Smooth muscle cell (in vitro differentiated cells): ENCODE data around the gene CTIF. TPM values are rescaled to one million over a fixed set of nuclear protein-coding genes. Genes with fewer than 3 reads are reported as not detected.

Experiments used
- DNase-seq: peaks from one replicate; lab custom pipeline; 2025; ENCODE audit not compliant: unreplicated experiment; lab: John Stamatoyannopoulos, UW
- H2AFZ ChIP-seq: fragments of 200-600 bp; sonication (generic); 2 replicates; pipeline ENCODE4 v1.6.0; 2016; ENCODE audit warnings: antibody characterized with exemption, low read depth, mild to moderate bottlenecking
- H3F3A ChIP-seq: fragments of 200-600 bp; sonication (generic); 2 replicates; pipeline ENCODE4 v1.6.0; 2017; ENCODE audit warnings: antibody characterized with exemption, low read depth
- H3K27ac ChIP-seq: fragments of 200-600 bp; sonication (generic); 2 replicates; pipeline ENCODE4 v1.5.1; 2016; ENCODE audit warnings: low read depth, mild to moderate bottlenecking
- H3K27me3 ChIP-seq: fragments of 200-600 bp; sonication (generic); 2 replicates; pipeline ENCODE4 v1.6.1; 2016; ENCODE audit warnings: low read depth, mild to moderate bottlenecking
- H3K36me3 ChIP-seq: fragments of 200-600 bp; sonication (generic); 2 replicates; pipeline ENCODE4 v1.5.1; 2016; ENCODE audit warnings: low read depth
- H3K4me1 ChIP-seq: fragments of 200-600 bp; sonication (generic); 2 replicates; pipeline ENCODE4 v1.5.1; 2016; ENCODE audit warnings: low read depth
- H3K4me2 ChIP-seq: fragments of 200-600 bp; sonication (generic); 2 replicates; pipeline ENCODE4 v1.6.0; 2016; ENCODE audit warnings: mild to moderate bottlenecking
- H3K4me3 ChIP-seq: fragments of 200-600 bp; sonication (generic); 2 replicates; pipeline ENCODE4 v1.5.1; 2016; ENCODE audit warnings: mild to moderate bottlenecking
- H3K79me2 ChIP-seq: fragments of 200-600 bp; sonication (generic); 2 replicates; pipeline ENCODE4 v1.6.0; 2016; ENCODE audit warnings: low read depth, mild to moderate bottlenecking
- H3K9ac ChIP-seq: fragments of 200-600 bp; sonication (generic); 2 replicates; pipeline ENCODE4 v1.6.0; 2016; ENCODE audit warnings: low read depth
- H3K9me3 ChIP-seq: fragments of 200-600 bp; sonication (generic); replicated peaks from 2 replicates; pipeline ENCODE4 v1.5.1; 2016; ENCODE audit warnings: low read depth
- H4K20me1 ChIP-seq: fragments of 200-600 bp; sonication (generic); 2 replicates; pipeline ENCODE4 v1.6.0; 2016; ENCODE audit warnings: low read depth
- WGBS: methylation state at CpG from one replicate; pipeline ENCODE4 v1.1.7; 2016; ENCODE audit warnings: low lambda C conversion rate; 5-methylcytosine and 5-hydroxymethylcytosine counted together
- polyA plus RNA-seq: library from polyadenylated mRNA; unstranded; fragments of >200 nt; fragmentation: Nextera tagmentation; extraction: Ambion mirVana; gene quantifications from 2 replicates; pipeline ENCODE4 v1.2.1, GENCODE V29; 2016
- total RNA-seq: library from RNA; depleted of rRNA; stranded (reverse); fragments of >200 nt; gene quantifications from 2 replicates; pipeline ENCODE4 v1.2.3, GENCODE V29; 2014
- TF ChIP-seq, protein P1 (sequence below): fragments of 200-600 bp; sonication (generic); IDR thresholded peaks from 2 replicates; pipeline ENCODE4 v1.5.1; 2017; ENCODE audit warnings: borderline replicate concordance, mild to moderate bottlenecking, antibody characterized with exemption; ENCODE audit not compliant: insufficient read depth, poor library complexity, severe bottlenecking

Gene CTIF
- total and polyA plus RNA-seq, 2 experiments from 2014 or later, result 22.2 to 25.3 TPM

DNA sequence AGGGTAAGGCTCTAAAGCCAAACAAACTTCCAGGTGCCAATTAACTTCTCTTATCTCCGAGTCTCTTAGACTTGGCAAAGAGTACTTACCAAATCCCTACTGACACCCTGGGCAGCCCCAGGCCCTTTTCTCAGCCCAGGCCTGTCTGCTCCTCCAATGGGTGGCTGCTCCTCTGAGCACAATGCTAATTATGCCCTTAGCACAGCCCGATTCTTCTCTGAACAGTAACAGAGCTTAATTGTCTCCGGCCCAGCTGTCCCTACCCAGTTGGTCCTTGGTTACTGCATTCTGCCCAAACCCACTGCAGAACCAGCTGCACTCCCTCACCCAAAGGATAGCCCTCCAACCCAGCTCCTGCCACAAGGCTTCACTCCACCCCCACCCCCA, 301.7 kb downstream of the CTIF start:
- WGBS, result 53% methylated on average over 3 of the region's 3 CpGs
- Histone ChIP-seq H4K20me1 (no peaks in the 10 kb centered on the region), H3K27me3 (no peaks in the 10 kb centered on the region), H3K9me3 (no peaks in the 10 kb centered on the region), H3K4me1 (peaks cover 32% of the 10 kb centered on the region), H3K27ac (peak overlapping the region; percentile 97), H3K36me3 (no peaks in the 10 kb centered on the region), H2AFZ (no peak overlapping the region), H3K4me2 (peak overlapping the region; percentile 69), H3K4me3 (no peak overlapping the region), H3K79me2 (peaks cover 3% of the 10 kb centered on the region), H3K9ac (no peak overlapping the region), H3F3A (peaks cover 31% of the 10 kb centered on the region)
- TF ChIP-seq, protein P1, sequence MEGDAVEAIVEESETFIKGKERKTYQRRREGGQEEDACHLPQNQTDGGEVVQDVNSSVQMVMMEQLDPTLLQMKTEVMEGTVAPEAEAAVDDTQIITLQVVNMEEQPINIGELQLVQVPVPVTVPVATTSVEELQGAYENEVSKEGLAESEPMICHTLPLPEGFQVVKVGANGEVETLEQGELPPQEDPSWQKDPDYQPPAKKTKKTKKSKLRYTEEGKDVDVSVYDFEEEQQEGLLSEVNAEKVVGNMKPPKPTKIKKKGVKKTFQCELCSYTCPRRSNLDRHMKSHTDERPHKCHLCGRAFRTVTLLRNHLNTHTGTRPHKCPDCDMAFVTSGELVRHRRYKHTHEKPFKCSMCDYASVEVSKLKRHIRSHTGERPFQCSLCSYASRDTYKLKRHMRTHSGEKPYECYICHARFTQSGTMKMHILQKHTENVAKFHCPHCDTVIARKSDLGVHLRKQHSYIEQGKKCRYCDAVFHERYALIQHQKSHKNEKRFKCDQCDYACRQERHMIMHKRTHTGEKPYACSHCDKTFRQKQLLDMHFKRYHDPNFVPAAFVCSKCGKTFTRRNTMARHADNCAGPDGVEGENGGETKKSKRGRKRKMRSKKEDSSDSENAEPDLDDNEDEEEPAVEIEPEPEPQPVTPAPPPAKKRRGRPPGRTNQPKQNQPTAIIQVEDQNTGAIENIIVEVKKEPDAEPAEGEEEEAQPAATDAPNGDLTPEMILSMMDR, result no peak
- DNase-seq, result no peak

DNA sequence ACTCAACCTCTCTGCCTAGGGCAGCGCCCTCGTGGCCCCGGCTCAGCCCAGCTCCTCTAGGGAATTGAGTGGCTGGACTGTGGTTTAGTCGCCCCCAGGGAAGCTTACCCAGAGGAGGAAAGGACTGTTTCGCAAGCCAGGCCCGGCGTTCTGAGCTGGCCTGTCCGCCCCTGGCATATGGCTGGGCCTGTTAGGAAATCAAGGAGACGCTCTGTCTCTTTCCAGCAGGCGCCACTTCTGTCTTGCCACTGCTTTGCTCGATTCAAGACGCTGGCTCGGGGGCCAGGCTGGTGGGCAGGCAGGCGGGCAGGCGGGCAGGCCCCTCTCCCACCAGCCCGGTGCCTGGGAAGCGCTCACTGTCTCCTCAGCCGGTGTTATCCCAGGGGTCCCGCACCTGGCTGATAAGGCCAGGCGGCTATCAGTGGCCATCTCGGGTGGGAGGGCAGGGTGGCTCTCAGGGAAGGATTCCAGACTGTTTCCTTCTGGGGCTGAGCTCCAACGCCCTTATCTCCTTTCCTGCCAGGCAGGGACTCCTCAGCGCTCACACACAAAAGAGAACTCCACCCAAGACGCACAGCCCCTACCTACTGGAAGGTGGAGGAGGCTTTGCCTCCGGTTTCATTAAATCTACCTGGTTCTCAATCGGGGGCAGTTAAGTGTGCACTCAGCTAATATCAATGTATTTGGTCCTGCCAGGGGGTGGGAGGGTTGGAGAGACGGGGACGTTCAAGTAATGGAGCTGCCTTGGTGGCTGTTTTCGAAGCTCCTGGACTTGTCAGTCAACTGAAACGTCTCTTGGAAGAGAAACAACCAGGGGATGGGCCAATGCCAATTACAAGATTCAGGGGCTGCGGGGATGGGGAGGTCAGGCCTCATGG, 302.8 kb downstream of the CTIF start:
- Histone ChIP-seq H3K9ac (peak overlapping the region; percentile 68), H3K4me1 (peaks cover 32% of the 10 kb centered on the region), H3K36me3 (no peaks in the 10 kb centered on the region), H3K79me2 (no peaks in the 10 kb centered on the region), H3F3A (peaks cover 34% of the 10 kb centered on the region), H3K4me2 (peak overlapping the region; percentile 69), H3K4me3 (no peak overlapping the region), H3K27me3 (no peaks in the 10 kb centered on the region), H3K27ac (peak overlapping the region; percentile 97), H3K9me3 (no peaks in the 10 kb centered on the region), H4K20me1 (no peaks in the 10 kb centered on the region), H2AFZ (no peak overlapping the region)
- DNase-seq, result peak; percentile 38
- 36% methylated on average over 31 of the region's 31 CpGs for WGBS
- TF ChIP-seq, protein P1, result no peak

DNA sequence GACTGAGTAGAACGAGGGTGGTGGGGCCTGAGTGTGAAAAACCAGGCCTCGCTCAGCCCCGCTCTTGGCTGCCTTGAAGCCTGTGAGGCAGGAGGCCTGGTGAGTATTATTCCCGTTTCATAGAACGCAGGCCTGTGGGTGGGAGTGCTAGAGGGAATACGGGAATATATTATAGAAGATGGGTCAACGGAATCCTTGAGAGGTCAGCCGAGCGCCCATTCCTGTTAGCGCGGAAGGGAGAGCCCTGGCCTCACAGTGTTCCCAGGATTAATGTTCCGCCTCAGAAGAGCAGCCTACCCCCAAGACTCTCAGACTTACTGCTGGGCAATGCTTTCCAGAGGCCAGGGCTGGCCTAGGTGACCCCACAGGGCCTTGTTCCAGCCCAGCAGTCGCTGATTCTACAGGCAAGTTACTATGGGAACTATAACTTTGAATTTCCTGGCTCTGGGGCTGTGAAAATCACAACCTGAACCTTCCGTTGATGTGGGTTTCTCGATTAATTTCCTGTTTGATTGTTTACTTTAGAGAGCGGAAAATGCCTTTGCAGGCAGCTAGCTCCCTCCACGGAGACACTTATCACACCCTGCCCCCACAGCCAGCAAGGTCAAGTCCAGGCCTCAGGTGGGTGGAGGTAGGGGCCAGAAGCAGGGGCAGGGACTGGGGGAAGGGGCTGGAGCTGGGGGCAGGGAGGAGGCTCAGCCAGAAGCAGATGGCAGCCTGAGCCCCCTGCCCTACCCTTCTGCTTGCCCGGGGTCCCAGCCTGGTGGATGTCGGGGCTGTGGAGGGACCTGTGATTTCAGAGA, 303.6 kb downstream of the CTIF start:
- Histone ChIP-seq H3K4me3 (no peak overlapping the region), H3K4me2 (peak overlapping the region; percentile 69), H3K27ac (peak overlapping the region; percentile 97), H3F3A (peaks cover 34% of the 10 kb centered on the region), H4K20me1 (no peaks in the 10 kb centered on the region), H2AFZ (no peak overlapping the region), H3K9me3 (no peaks in the 10 kb centered on the region), H3K27me3 (no peaks in the 10 kb centered on the region), H3K79me2 (peaks cover 3% of the 10 kb centered on the region), H3K9ac (peak overlapping the region; percentile 68), H3K36me3 (no peaks in the 10 kb centered on the region), H3K4me1 (peaks cover 32% of the 10 kb centered on the region)
- TF ChIP-seq, protein P1, result no peak
- no peak for DNase-seq
- 50% methylated on average over 19 of the region's 19 CpGs for WGBS
